C4-2B (cell line): ENCODE data around the gene SCARB1.

Experiments used
- ZFX ChIP-seq: fragments of 450-650 bp; IDR thresholded peaks from 2 replicates; pipeline ENCODE4 v1.6.1; 2017
- TF ChIP-seq, protein P1 (sequence below): fragments of 450-650 bp; conservative IDR thresholded peaks from 2 replicates; pipeline ENCODE4 v1.5.1; 2017; ENCODE audit warnings: mild to moderate bottlenecking

DNA sequence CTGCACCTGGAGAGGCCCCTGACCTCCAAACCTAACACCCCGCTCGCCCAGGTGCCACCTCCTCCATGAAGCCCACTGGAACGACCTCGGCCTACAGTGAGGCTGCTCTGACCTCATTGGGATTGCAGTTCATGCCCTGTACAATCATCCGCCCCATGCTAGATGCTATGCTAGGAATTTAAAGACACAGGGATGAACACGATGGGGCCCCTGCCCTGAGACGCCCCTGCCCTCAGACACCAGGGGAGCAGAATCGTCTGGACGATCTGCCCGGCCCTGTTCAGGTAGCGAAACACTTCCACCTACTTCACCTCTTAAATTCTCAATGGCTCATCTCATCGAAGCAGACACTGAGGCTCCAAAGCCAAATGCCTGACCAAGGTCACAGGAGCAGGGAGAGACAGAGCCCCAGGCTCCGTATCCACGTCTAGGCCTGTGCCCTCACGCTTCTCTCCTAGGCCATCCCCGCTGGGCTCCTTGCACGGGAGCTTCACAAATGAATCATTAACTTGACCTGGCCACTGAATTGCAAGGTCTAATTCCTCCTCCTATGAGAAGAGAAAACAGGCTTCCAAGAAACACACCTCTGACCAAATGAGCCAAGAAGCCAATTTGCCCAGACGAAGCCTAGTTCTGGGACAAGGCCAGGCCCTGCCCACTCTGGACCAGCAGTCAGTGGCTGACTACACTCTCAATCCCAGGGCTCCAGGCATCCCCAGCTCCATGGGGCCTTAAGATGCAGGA, 35.2 kb downstream of the SCARB1 start:
- TF ChIP-seq, protein P1, sequence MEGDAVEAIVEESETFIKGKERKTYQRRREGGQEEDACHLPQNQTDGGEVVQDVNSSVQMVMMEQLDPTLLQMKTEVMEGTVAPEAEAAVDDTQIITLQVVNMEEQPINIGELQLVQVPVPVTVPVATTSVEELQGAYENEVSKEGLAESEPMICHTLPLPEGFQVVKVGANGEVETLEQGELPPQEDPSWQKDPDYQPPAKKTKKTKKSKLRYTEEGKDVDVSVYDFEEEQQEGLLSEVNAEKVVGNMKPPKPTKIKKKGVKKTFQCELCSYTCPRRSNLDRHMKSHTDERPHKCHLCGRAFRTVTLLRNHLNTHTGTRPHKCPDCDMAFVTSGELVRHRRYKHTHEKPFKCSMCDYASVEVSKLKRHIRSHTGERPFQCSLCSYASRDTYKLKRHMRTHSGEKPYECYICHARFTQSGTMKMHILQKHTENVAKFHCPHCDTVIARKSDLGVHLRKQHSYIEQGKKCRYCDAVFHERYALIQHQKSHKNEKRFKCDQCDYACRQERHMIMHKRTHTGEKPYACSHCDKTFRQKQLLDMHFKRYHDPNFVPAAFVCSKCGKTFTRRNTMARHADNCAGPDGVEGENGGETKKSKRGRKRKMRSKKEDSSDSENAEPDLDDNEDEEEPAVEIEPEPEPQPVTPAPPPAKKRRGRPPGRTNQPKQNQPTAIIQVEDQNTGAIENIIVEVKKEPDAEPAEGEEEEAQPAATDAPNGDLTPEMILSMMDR: no peak
- no peak for TF ChIP-seq ZFX
